GM18861 (cell line): ENCODE results near the gene GPR78.
"Not testable (repeated sequence)": the region's sequence is repeated elsewhere in the genome, so short reads cannot be mapped to it uniquely, and the experiment has no call there.

ENCODE experiments used
- ATAC-seq: cut with Tn5 transposase; IDR thresholded peaks from one replicate; pipeline ENCODE4 v1.9.1; 2021; ENCODE audit not compliant: unreplicated experiment

GPR78 gene

GRCh38 chr4:8560265-8561047 is 19.7 kb upstream of the GPR78 start:
- ATAC-seq, result no peak

GRCh38 chr4:8564595-8564994 is 15.6 kb upstream of the GPR78 start:
- ATAC-seq, result no peak

- no peak for ATAC-seq
These were observed 12.0 kb upstream of the GPR78 start for GRCh38 chr4:8568068-8568668.

GRCh38 chr4:8570201-8570600 is 10.0 kb upstream of the GPR78 start:
- ATAC-seq, result no peak

GRCh38 chr4:8571702-8572685 is 8.2 kb upstream of the GPR78 start:
- ATAC-seq, result no peak

GRCh38 chr4:8573266-8573665 is 6.9 kb upstream of the GPR78 start:
- no peak for ATAC-seq

- no peak for ATAC-seq
These were observed 5.3 kb upstream of the GPR78 start for GRCh38 chr4:8574796-8575370.

- ATAC-seq, result no peak
These were observed 4.7 kb upstream of the GPR78 start for GRCh38 chr4:8575457-8575856.

- ATAC-seq, result not testable (repeated sequence)
These were observed 3.6 kb upstream of the GPR78 start for GRCh38 chr4:8576591-8576990.

- ATAC-seq, result no peak
These were observed 3.1 kb upstream of the GPR78 start for GRCh38 chr4:8577046-8577445.

GRCh38 chr4:8577972-8578371 is 2.2 kb upstream of the GPR78 start:
- ATAC-seq, result no peak

- ATAC-seq, result no peak
These were observed 1.5 kb upstream of the GPR78 start for GRCh38 chr4:8578717-8579116.

- ATAC-seq, result no peak
These were observed 469 bp upstream of the GPR78 start for GRCh38 chr4:8579526-8580320.

- no peak for ATAC-seq
These were observed 1.1 kb downstream of the GPR78 start for GRCh38 chr4:8581094-8581861.

- ATAC-seq, result no peak
These were observed 1.8 kb downstream of the GPR78 start for GRCh38 chr4:8582016-8582415.

- ATAC-seq, result no peak
These were observed 2.2 kb downstream of the GPR78 start for GRCh38 chr4:8582436-8582835.

GRCh38 chr4:8582941-8583654 is 2.9 kb downstream of the GPR78 start:
- ATAC-seq, result no peak

GRCh38 chr4:8583655-8584025 is 3.4 kb downstream of the GPR78 start:
- ATAC-seq, result no peak

GRCh38 chr4:8585186-8585585 is 5.0 kb downstream of the GPR78 start:
- ATAC-seq, result no peak
